ENCODE data around the gene PHACTR1. TPM values are rescaled to one million over a fixed set of nuclear protein-coding genes. Genes with fewer than 3 reads are reported as not detected.

The PHACTR1 gene
- total and polyA plus RNA-seq, 2 experiments from 2014 or later: 0.65 to 3.2 TPM

- H3K4me3 ChIP-seq: no peak overlapping the region
- TF ChIP-seq EZH2phosphoT487 (IDR thresholded peaks at IDR 0.05; ENCODE audit: insufficient read depth, low read depth) (no peak), EZH2 (IDR thresholded peaks at IDR 0.05; ENCODE audit: insufficient read depth, poor library complexity, severe bottlenecking) (no peak)
- no peak overlapping the region for H3K27ac ChIP-seq
- H3K9me3 ChIP-seq (ENCODE audit: low read depth): no peaks in the 10 kb centered on the region
- H3K36me3 ChIP-seq (ENCODE audit: low read depth): no peaks in the 10 kb centered on the region
- no peaks in the 10 kb centered on the region for H3K79me2 ChIP-seq (ENCODE audit: insufficient read depth)
- DNase-seq: no peak
- no peaks in the 10 kb centered on the region; the same call in 1 of the 2 replicates for H3K27me3 ChIP-seq (replicated peaks; ENCODE audit: insufficient read depth)
- H3K4me2 ChIP-seq (ENCODE audit: unreplicated experiment): no peak overlapping the region
- no peaks in the 10 kb centered on the region for H3F3A ChIP-seq (ENCODE audit: insufficient read depth)
- H4K20me1 ChIP-seq (ENCODE audit: insufficient read depth): no peaks in the 10 kb centered on the region
- in situ Hi-C loops (cut with MboI): no loop called here
- no peaks in the 10 kb centered on the region for H3K4me1 ChIP-seq (ENCODE audit: insufficient read depth)
- WGBS, 2 experiments (ENCODE audit: low coverage in 1 of 2, low lambda C conversion rate in 2 of 2, missing lambda C conversion rate in 2 of 2): 62 to 69% methylated on average over 5 of the region's 5 CpGs
- no peak overlapping the region for H2AFZ ChIP-seq
- H3K9me2 ChIP-seq (ENCODE audit: insufficient read depth): no peaks in the 10 kb centered on the region
- H3K9ac ChIP-seq: no peak overlapping the region
Observed at GRCh38 chr6:12950976-12951375, 234.4 kb downstream of the PHACTR1 start.

- Histone ChIP-seq H3K79me2 (ENCODE audit: insufficient read depth) (no peaks in the 10 kb centered on the region), H3K9me2 (ENCODE audit: insufficient read depth) (no peaks in the 10 kb centered on the region), H3K4me2 (ENCODE audit: unreplicated experiment) (no peak overlapping the region), H2AFZ (no peak overlapping the region), H3K4me1 (ENCODE audit: insufficient read depth) (no peaks in the 10 kb centered on the region), H4K20me1 (ENCODE audit: insufficient read depth) (no peaks in the 10 kb centered on the region), H3K4me3 (no peak overlapping the region), H3K27me3 (replicated peaks; ENCODE audit: insufficient read depth) (no peaks in the 10 kb centered on the region; the same call in 1 of the 2 replicates), H3K9ac (no peak overlapping the region), H3F3A (ENCODE audit: insufficient read depth) (no peaks in the 10 kb centered on the region), H3K36me3 (ENCODE audit: low read depth) (no peaks in the 10 kb centered on the region), H3K9me3 (ENCODE audit: low read depth) (no peaks in the 10 kb centered on the region), H3K27ac (no peak overlapping the region)
- no peak for DNase-seq
- in situ Hi-C loops (cut with MboI): no loop called here
- no peak for TF ChIP-seq EZH2 (IDR thresholded peaks at IDR 0.05; ENCODE audit: insufficient read depth, poor library complexity, severe bottlenecking)
- no peak for TF ChIP-seq EZH2phosphoT487 (IDR thresholded peaks at IDR 0.05; ENCODE audit: insufficient read depth, low read depth)
Observed at GRCh38 chr6:12951415-12951814, 234.8 kb downstream of the PHACTR1 start.

- 86 to 94% methylated on average over 4 of the region's 4 CpGs for WGBS, 2 experiments (ENCODE audit: low coverage in 1 of 2, low lambda C conversion rate in 2 of 2, missing lambda C conversion rate in 2 of 2)
- no peak overlapping the region for H3K4me3 ChIP-seq
- H3K27ac ChIP-seq: no peak overlapping the region
- H3K9me3 ChIP-seq (ENCODE audit: low read depth): no peaks in the 10 kb centered on the region
- in situ Hi-C loops (cut with MboI): no loop called here
- no peaks in the 10 kb centered on the region for H3F3A ChIP-seq (ENCODE audit: insufficient read depth)
- no peaks in the 10 kb centered on the region for H3K4me1 ChIP-seq (ENCODE audit: insufficient read depth)
- H3K9me2 ChIP-seq (ENCODE audit: insufficient read depth): no peaks in the 10 kb centered on the region
- no peaks in the 10 kb centered on the region; the same call in 1 of the 2 replicates for H3K27me3 ChIP-seq (replicated peaks; ENCODE audit: insufficient read depth)
- H2AFZ ChIP-seq: no peak overlapping the region
- DNase-seq: no peak
- H4K20me1 ChIP-seq (ENCODE audit: insufficient read depth): no peaks in the 10 kb centered on the region
- H3K9ac ChIP-seq: no peak overlapping the region
- no peak overlapping the region for H3K4me2 ChIP-seq (ENCODE audit: unreplicated experiment)
- H3K36me3 ChIP-seq (ENCODE audit: low read depth): no peaks in the 10 kb centered on the region
- no peaks in the 10 kb centered on the region for H3K79me2 ChIP-seq (ENCODE audit: insufficient read depth)
- TF ChIP-seq EZH2phosphoT487 (IDR thresholded peaks at IDR 0.05; ENCODE audit: insufficient read depth, low read depth) (no peak), EZH2 (IDR thresholded peaks at IDR 0.05; ENCODE audit: insufficient read depth, poor library complexity, severe bottlenecking) (no peak)
Observed at GRCh38 chr6:12952318-12952717, 235.8 kb downstream of the PHACTR1 start.

- Histone ChIP-seq H3K9me3 (ENCODE audit: low read depth) (no peaks in the 10 kb centered on the region), H3K9me2 (ENCODE audit: insufficient read depth) (no peaks in the 10 kb centered on the region), H3K27ac (no peak overlapping the region), H3K4me3 (no peak overlapping the region), H3K4me2 (ENCODE audit: unreplicated experiment) (no peak overlapping the region), H3K9ac (no peak overlapping the region), H3K79me2 (ENCODE audit: insufficient read depth) (no peaks in the 10 kb centered on the region), H3K36me3 (ENCODE audit: low read depth) (no peaks in the 10 kb centered on the region), H4K20me1 (ENCODE audit: insufficient read depth) (no peaks in the 10 kb centered on the region), H3K27me3 (replicated peaks; ENCODE audit: insufficient read depth) (no peaks in the 10 kb centered on the region; the same call in 1 of the 2 replicates), H2AFZ (no peak overlapping the region), H3F3A (ENCODE audit: insufficient read depth) (no peaks in the 10 kb centered on the region), H3K4me1 (ENCODE audit: insufficient read depth) (no peaks in the 10 kb centered on the region)
- no peak for TF ChIP-seq EZH2 (IDR thresholded peaks at IDR 0.05; ENCODE audit: insufficient read depth, poor library complexity, severe bottlenecking)
- TF ChIP-seq EZH2phosphoT487 (IDR thresholded peaks at IDR 0.05; ENCODE audit: insufficient read depth, low read depth): no peak
- in situ Hi-C loops (cut with MboI): no loop called here
- WGBS, 2 experiments (ENCODE audit: low coverage in 1 of 2, low lambda C conversion rate in 2 of 2, missing lambda C conversion rate in 2 of 2): 97 to 99% methylated on average over 5 of the region's 5 CpGs
- no peak for DNase-seq
Observed at GRCh38 chr6:12955956-12956355, 239.4 kb downstream of the PHACTR1 start.

- peak overlapping the region; percentile 66 for H3K9ac ChIP-seq
- no peak for TF ChIP-seq EZH2phosphoT487 (IDR thresholded peaks at IDR 0.05; ENCODE audit: insufficient read depth, low read depth)
- TF ChIP-seq EZH2 (IDR thresholded peaks at IDR 0.05; ENCODE audit: insufficient read depth, poor library complexity, severe bottlenecking): no peak
- H3K4me3 ChIP-seq: peak overlapping the region; percentile 76
- no peaks in the 10 kb centered on the region for H3K9me3 ChIP-seq (ENCODE audit: low read depth)
- no peaks in the 10 kb centered on the region for H3K36me3 ChIP-seq (ENCODE audit: low read depth)
- H3K9me2 ChIP-seq (ENCODE audit: insufficient read depth): no peaks in the 10 kb centered on the region
- 4 to 11% methylated on average over 6 of the region's 6 CpGs for WGBS, 2 experiments (ENCODE audit: low coverage in 1 of 2, low lambda C conversion rate in 2 of 2, missing lambda C conversion rate in 2 of 2)
- no peak for DNase-seq
- in situ Hi-C loops (cut with MboI): no loop called here
- no peaks in the 10 kb centered on the region for H3K79me2 ChIP-seq (ENCODE audit: insufficient read depth)
- no peaks in the 10 kb centered on the region for H3F3A ChIP-seq (ENCODE audit: insufficient read depth)
- no peaks in the 10 kb centered on the region for H3K4me1 ChIP-seq (ENCODE audit: insufficient read depth)
- peak overlapping the region; percentile 94 for H2AFZ ChIP-seq
- peak overlapping the region; percentile 98 for H3K4me2 ChIP-seq (ENCODE audit: unreplicated experiment)
- H4K20me1 ChIP-seq (ENCODE audit: insufficient read depth): no peaks in the 10 kb centered on the region
- no peak overlapping the region for H3K27ac ChIP-seq
- H3K27me3 ChIP-seq (replicated peaks; ENCODE audit: insufficient read depth): no peaks in the 10 kb centered on the region; the same call in 1 of the 2 replicates
Observed at GRCh38 chr6:12956991-12957320, 240.4 kb downstream of the PHACTR1 start.

All from GM23248 (cell line).